DLD1 (cell line): ENCODE data around the gene SIRT7.

Experiments
- in situ Hi-C: cut with HindIII; loops from 2 replicates; pipeline ENCODE4 v1.10.0; 2017; ENCODE audit warnings: low sequenced_read_pairs

The SIRT7 gene

GRCh38 chr17:81867170-81867990 is 50.6 kb downstream of the SIRT7 start:
- in situ Hi-C loops, result no loop called here

DNA sequence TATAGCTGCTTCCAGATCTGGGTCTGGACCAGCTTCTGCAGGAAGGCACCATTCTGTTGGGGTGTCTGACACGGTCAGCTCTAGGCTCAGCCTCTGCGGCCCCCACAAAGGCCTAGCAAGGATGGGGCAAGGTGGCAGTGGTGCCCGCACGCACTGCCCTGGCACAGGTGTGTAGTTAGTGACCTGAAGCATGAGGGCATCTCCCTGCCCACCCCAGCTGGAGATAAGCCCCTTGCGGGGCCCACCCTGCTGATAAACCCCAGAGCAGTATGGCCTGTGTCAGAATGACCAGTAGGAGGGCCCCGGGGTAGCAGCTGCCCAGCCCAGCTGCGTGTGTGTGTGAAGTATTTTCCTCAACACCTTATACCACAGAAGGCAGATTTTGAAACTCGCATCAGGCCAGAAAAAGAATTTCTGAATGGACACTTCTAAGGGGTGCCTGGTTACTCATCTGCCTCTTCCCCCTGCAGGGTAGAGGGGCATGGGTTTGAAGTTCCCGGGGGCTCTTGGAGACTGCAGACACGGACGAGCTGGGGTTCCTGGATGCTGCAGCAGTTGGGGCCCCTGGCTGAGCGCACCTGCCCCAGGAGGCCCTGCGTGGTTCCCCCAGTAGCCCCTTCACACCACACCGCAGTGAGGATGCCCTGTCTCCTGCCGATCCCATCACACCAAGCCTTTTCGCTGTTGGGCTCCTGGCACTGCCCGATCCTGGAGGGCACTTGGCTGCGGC is 51.4 kb downstream of the SIRT7 start:
- in situ Hi-C loops, result no loop called here

GRCh38 chr17:81865733-81866439 is 52.1 kb downstream of the SIRT7 start:
- in situ Hi-C loops, result no loop called here

DNA sequence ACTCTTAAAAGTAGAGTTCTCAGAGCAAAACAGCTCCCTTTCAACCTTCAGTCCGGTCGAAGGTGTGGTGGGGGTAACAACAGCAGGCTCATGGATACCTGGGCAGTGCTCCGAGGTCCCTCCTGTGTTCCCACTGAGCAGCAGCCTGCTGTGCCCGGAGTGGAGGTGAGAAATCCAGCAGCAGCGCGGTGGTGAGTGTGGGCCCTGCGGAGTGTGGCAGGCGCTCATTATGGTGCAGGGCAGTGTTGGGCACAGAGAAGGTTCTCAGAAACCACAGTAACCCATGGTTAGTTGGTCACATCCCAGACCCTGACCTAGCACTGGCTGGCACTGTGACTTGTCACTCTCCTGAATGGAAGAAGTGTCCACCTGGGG is 52.6 kb downstream of the SIRT7 start:
- in situ Hi-C loops, result no loop called here

GRCh38 chr17:81863833-81864768 is 53.9 kb downstream of the SIRT7 start:
- in situ Hi-C loops, result no loop called here

DNA sequence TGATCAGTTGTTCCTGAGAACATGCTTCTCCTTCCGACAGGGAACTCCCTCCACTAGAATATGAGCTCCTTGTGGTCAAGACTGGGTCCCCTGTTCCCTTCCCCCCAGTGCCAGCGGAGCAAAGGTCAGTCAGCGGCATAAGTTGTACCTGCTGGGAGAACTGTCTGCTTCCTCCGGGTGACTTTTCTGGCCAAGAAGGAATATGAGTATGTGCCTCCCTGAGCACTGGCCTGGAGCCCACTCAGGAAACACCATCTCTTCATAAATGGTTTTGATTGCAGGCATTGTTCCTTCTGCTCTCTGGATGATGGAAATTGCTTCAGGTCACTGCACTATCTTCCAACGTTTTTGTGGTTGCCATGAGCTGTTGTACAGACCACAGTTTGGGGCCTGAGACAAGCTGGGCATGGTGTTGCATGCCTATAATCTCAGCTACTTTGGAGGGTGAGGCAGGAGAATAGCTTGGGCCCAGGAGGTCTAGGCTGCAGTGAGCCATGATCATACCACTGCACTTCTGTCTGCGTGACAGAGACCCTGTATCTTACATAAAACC is 54.8 kb downstream of the SIRT7 start:
- in situ Hi-C loops, result no loop called here
